HCEC 1CT (cell line): Measurements from ENCODE around the gene ARFGEF2.
A peak's percentile ranks its signal among the peaks of the same experiment; 100 is the strongest.
"Not testable (repeated sequence)": the region's sequence is repeated elsewhere in the genome, so short reads cannot be mapped to it uniquely, and the experiment has no call there.

Source experiments
- DNase-seq: peaks from one replicate; pipeline ENCODE4 v3.0.0-alpha.2; 2017

Gene ARFGEF2

DNA sequence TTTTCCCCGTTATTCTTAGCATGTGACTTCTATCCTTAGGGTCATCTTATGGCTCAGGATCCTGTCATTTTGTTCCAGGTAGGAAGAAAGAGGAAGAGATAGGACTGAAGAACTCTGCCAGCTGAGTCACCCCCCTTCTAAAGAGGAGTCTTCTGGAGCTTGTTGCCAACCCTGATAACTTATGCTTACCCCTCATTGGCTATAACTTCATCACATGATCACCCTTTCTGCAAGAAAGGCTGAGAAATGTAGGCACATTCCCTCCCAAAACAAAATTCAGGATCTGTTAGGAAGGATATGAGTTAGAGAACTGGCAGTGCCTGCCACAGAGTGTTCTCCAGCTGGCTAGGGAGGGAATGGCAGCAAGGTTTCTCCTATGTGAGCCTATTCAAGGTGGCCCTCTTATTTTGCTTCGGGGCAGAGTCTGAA, 35.6 kb downstream of the ARFGEF2 start:
- no peak for DNase-seq

DNA sequence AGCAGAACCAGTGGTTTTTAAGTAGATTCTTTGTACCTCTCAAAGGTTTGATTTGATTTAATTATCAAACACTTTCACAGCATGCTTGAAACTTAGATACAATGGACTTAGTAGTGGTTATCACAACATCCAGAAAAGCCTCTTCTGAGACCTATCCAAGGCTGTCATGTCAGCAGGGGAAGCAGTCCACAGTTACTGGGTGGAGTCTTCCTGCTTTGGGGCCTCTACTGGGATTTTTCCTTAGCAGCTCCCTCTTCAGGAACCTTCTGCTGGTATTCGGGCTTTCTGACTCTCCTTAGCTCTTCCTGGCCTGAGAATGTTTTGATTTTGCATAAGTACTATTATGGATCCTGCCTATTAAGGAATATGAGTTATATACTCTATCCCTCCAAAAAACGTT, 36.0 kb downstream of the ARFGEF2 start:
- no peak for DNase-seq

DNA sequence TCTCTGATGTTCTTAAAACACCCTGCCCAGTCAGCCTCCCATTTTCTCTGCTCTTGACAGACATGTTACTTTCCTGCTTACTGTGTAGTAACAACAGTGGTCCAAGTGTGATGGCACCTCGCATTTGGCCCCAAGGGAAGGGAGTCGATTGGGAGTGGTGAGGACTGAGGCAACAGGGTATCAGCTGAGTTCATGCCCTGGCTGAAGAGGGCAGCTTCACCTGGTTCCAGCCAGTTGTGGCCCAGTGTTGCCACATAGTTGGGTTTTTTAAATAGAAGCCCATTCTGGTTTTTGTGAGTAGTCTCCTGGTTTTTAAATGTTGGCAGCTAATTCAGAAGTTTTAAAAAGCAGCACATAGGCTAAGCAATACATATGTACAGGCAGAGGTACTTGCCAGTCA, 37.2 kb downstream of the ARFGEF2 start:
- no peak for DNase-seq

DNA sequence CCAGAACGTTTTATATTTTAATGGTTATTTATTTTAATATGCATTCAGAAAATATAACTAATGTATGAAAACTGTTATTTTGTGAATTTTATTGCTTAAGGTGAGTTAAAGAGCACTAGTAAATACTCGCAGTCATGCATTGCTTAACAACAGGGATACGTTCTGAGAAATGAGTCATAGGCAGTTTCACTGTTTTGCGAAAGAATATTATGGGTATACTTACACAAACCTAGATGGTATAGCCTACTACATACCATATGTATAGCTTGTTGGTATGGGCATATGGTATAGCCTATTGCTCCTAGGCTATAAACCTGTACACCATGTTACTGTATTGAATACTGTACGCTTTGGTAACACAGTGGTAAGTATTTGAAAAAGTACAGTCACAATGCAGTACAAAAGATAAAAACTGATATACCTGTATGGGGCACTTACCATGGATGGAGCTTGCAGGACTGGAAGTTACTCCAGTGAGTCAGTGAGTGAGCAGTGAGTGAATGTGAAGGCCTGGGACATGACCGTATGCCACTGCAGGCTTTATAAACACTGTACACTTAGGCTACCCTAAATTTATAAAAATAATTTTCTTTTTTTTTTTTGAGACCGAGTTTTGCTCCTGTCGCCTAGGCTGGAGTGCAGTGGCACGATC, 38.5 kb downstream of the ARFGEF2 start:
- DNase-seq, result peak; percentile 20

DNA sequence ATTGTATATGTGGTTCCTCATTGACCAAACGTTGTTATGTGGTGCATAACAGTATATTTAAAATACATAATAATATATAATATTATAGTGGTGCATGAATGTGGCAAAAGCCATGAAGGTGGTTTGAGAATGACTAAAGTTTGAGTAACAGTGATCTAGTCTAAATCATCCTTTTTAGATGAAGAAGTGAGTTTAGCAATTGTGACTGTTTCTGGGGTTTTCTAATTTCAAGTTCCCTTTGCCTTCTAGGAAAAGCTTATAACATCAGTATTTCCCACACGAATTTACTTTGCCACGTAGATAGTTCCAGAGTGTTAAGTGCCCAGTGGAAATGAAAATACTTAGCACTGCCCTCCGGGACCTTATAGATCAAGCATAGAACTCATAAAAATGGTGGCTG, 40.9 kb downstream of the ARFGEF2 start:
- DNase-seq, result no peak

DNA sequence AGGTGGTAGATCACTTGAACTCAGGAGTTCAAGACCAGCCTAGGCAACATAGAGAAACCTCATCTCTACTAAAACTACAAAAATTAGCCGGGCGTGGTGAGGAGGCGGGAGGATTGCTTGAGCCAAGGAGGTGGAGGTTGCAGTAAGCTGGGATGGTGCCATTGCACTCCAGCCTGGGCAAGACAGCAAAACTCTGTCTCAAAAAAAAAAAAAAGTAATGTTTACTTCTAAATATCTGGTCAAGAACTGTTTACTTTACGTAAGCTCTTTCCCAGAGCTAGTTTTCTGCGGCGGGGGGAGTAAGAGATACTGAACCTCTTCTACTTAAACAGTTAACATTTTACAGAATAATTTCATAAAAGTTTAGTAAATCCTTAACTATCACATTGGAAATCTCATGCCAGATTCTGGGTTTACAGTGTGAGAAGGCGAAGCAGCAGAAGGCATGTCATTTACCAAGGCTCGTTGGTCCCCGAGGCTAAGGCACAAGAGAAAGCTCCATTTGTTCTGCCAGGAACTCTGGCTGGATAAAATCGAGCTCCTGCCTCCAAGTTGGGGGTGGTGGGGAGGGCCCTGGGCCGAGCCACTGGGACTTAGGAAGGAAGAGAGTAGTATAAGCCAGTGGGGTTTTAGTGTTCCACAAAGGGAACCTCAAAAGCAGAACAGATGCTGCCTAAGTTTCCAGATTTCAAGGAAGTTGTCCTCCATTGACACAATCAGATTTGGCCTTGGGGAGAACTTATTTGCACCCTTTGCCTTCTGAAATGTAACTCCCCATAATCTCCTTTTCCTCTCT, 41.7 kb downstream of the ARFGEF2 start:
- no peak for DNase-seq

DNA sequence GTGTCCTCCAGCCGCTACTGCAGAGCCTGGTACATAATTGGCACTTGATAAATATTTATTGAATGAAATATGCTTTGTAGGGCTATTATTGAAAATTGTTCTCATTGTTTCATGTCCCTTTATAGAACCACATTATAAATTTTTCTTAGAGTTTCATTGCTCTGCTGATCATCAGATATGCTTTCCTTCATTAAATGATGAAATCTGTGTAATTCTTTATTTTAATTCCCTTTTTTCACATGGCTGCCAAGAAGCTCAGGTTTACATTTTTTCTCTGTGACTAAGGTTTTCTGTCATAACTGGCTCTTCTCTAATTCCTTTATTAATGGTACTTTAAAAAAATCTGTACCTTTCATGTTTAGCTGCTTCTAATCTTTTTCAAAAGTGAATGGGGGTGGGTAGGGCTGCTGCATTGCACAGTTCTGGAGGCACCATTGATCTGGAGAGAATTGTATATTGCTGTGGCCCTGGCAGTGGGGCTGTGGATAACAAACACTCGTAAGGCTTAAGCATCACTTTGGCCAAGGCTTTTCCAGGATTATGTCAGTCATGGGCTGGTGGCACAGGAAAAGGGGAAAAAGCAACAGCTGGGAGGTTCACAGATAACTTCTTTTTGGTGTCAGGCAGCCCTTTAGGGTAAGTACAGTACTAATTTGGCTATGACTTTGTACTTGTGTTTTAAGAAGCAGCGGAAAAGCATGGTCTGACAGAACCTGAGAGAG, 43.8 kb downstream of the ARFGEF2 start:
- peak; percentile 64 for DNase-seq

DNA sequence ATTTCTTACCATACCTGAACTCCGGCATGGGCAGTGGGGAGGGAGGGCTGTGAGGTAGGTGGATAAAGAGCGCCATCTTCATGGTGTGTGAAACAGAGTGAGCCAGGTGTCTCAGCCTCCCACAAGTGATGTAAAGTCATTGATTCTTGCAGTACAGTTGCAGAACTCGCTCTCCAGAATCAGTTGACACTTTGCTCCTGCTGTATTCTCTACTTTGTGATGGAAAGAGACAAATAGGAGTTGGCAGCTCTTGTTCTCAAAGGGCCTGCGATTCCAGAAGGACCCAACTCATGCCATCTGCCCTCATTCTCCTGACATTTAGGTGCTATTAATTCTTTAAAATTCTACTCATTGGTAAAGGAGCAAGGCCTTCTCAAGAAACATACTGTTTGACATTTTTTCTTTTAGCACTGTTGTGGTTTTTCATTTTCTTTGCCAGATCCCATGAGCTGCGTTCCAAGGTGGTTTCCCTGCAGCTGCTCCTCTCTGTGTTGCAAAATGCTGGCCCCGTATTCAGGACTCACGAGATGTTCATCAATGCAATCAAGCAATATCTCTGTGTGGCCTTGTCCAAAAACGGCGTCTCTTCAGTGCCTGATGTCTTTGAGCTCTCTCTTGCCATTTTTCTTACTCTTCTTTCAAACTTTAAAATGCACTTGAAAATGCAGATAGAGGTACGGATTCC, 49.3 kb downstream of the ARFGEF2 start:
- DNase-seq, result no peak

DNA sequence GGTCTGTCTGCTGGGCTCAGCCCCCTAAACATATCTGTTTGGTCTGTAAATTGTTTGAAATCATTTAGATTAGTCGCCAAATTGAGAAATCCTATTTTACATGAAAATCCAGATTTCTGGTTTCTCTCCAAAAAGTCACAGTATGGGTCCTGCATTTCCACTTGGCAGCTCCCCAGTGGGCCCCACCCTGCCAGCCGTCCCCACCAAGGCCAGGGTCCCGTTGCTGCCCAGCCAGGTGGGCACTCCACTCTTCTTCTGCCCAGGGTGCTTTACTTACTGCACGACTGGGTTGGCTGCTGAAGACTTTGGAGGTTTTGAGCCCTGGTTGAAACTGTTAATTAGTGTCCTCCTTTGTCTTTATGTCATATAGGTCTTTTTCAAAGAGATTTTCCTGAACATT, 50.4 kb downstream of the ARFGEF2 start:
- DNase-seq, result peak; percentile 10

DNA sequence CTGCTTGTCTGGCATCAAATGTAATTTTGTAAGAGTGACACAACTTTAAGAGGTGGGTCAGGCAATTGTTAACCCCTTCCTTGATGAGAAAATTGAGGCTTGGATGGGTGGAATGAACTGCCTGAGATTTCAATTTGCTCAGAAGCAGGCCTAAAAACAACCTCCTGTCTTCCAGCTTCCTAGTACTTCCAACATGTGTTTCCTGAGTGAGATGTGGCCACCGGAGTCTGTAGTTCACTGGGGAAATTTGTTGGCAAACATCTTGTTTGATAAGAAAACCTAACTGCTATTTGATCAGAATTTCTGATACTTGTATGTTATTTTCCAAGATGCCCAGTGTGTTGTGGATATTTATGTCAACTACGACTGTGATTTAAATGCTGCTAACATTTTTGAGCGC, 51.3 kb downstream of the ARFGEF2 start:
- no peak for DNase-seq

DNA sequence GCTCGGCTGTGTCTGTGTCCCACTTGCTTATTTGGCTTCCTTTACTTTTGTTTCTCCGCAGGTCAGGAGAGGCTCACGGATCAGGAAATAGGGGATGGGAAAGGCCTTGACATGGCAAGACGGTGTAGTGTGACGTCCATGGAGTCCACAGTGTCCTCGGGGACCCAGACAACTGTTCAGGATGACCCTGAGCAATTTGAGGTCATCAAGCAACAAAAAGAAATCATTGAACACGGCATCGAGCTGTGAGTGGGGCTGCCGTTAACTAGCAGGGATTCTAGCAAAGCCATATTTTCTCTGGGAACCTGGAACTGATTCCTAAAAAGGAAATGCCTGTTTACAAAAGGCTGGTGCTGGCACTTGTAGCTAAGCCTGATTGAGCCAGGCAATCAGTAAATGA, 54.4 kb downstream of the ARFGEF2 start:
- DNase-seq, result no peak

DNA sequence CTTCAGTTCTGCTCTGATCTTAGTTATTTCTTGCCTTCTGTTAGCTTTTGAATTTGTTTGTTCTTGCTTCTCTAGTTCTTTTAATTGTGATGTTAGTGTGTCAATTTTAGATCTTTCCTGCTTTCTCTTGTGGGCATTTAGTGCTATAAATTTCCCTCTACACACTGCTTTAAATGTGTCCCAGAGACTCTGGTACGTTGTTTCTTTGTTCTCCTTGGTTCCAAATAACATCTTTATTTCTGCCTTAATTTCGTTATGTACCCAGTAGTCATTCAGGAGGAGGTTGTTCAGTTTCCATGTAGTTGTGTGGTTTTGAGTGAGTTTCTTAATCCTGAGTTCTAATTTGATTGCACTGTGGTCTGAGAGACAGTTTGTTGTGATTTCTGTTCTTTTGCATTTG, 58.5 kb downstream of the ARFGEF2 start:
- DNase-seq, result not testable (repeated sequence)

DNA sequence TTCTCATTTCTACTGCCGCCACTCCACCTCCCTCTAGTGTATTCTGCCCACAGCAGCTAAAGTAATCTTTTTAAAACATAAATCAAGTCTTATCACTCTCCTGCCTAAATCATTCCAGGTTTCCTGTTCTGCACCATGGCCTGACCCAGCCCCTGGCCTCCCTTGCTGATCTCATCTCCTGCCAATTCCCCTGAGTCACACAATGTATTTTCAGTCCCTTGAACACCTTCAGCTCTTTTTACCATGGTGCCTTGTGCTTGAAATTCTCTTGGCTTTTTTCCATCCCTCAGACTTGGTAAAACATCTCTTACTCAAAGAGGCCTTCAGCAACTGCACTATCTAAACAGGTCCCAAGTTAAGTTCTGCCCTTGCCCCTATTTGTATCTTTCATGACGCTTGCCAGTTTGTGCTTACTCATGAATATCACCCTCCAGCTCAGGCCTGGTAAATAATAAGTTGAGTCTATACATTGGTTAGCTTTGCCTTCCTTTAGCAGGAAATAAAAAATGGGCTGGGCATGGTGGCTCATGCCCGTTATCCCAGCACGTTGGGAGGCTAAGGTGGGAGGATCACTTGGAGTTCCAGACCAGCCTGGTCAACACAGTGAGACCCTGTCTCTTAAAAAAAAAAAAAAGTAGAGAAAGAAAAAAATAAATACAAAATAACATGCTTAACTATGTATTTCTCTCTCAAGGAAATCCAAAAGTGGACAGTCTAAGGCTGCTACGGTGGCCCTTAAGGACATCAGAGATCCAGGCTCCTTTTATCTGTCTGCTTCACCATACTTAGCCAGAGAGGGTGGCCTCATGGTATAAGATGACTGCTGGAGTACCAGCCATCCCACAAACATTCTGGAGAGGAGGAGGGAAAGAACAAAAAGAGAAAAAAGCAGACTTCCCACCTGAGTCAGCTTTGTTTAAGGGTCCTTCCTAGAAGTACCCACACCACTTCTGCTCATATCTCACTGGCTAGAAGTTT, 62.2 kb downstream of the ARFGEF2 start:
- peak; percentile 79 for DNase-seq

DNA sequence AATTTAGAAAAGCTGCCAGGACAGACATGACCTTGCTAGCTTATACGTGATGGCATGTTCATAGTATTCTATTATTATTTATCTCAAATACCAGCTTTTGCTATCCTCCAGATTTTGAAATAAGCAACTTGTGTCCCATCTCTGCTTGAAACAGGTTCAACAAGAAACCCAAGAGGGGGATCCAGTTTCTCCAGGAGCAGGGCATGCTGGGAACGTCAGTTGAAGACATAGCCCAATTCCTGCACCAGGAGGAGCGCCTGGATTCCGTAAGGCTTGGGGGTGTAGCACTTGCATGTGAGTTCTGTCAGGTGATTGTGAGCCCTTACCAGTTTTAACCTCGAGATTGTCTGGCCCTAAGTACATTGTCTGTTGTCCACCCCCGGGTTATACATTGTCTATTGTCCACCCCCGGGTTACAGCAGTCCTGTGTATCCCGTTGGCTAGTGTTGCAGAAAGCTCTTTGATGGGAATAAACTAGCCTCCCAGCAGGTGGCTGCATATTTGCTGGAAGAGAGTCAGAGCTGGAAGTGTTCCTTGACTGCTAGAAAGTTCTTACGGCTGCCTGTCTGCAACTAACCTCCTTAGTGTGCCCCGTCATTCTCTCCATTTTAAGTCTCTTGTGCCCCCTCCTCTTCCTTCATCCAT, 63.2 kb downstream of the ARFGEF2 start:
- DNase-seq, result no peak

DNA sequence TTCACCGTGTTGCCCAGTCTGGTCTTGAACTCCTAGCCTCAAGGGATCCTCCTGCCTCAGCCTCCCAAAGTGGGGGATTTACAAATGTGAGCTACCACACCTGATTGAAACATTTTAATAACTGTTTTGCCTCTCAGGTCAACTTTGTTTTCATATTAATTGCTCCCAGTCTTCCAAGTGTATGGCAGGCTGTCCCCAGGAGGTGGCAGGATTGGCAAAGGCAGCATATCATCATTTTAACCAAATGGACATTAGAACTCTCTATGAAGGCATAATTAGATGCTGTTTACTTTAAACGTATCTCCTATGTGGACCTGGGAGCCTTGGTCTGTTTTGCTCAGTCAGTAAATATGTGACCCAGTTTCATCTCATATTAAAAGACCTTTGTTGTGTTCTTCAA, 65.4 kb downstream of the ARFGEF2 start:
- peak; percentile 11 for DNase-seq

DNA sequence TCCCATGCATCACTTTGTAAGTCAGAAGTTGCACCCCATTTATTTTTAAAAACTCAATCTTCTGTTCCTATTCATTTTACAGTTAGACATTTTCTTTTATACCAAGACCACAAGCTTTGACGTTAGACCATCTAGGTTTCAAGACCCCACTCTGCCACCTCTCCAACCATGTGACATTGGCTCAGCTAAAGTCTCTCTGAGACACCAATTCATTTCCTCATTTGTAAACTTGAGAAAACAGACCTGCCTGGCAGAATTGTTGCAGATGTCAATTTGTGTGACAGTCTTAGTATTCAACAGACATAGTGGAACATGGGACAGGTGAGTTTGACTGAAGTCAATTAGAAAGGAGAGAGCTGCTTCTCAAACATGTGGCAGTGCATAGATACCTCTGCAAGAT, 69.0 kb downstream of the ARFGEF2 start:
- DNase-seq, result no peak

DNA sequence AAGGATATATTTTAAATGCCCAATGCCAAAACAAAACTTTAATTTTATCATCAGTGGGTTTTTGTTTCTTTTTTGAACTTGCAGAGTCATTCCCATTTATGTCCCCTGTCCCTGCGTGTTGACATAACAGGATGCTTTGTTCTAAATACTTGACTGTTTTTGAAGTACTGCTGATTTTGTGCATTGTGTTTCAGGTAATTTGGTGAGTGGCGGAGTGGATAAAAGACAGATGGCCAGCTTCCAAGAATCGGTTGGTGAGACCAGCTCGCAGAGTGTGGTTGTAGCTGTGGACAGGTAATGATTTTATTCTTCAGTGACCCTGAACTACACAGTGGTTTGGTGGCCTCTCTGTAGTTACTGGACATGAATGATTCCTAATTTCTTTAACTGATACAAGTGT, 74.1 kb downstream of the ARFGEF2 start:
- DNase-seq, result no peak

DNA sequence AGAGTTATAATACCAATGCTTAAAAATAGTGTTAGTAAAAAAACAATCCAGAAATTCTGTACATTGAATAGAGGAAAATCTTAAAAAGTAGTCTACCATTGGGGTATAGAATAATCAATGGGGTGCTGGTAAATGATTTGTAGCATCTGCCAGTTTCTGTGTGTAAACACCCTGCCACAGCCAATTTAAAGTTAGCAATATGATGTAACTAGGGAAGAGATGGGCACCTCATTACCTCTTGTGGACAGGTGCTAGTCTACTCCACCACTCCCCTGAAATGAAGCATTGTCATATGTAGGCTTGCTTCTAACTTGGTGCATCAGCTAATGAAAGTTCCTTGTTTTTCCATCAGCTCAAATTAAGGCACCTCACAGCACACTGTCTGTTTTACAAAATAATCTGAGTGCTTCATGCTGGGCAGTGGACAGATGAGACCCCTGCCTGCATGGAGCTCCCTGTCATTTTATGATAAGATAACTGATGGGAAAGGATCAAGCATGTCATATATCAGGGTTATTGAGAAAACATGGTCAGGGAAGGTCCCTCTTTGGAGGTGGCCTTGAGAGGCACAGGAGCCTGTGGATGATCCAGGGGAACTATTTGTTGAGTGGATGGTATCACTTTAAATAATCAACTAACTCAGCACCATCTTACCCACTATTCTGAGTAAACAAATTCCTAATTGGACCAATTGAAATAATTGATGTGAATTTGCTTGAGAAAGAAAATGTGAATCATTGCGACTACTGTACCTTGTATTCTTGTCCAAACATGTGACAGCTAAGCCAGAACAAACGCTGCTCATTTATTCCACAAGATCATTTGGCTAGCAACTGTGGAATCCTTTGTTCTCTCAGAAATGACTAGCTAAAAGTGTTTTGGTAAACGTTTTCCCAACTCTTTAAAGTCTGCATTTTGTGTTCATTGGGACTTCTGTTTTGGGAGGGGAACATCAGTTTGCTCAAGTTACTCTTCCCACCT, 78.7 kb downstream of the ARFGEF2 start:
- DNase-seq, result no peak

DNA sequence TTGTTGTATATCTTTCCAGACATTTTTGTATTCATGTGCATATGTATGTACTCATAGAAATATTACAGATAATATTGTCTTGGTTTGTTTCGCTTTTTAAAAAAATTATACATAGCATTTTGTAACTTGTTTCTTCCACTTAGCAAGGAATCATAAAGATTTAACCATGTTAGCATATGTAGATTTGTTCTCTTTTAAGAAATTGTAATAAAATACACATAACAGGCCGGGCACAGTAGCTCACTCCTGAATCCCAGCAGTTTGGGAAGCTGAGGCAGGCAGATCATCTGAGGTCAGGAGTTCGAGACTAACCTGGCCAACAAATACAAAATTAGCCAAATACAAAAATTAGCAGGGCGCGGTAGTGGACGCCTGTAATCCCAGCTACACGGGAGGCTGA, 80.2 kb downstream of the ARFGEF2 start:
- DNase-seq, result no peak

DNA sequence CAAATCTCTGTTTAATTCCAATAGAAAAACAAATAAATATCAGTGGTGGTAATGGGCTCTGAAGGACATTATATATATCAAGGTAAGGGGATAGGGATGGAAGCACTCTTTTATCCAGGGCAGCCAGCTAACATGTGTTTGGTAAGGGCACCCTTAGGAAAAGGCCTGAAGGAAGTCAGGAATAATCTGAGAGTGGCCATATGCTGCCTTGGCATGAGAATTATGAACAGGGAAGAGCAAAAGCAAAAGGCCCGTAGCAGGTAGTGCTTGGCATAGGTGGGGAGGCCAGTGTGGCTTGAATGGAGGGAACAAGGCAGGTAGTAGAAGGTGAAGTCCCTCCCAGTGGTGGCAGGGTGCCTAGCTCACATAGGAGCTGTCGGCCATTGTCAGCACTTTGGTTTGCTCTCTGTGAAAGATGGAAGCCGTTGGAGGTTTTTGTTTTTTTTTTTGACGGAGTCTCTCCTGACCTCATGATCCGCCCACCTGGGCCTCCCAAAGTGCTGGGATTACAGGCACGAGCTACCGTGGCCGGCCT, 85.0 kb downstream of the ARFGEF2 start:
- no peak for DNase-seq
